ENCODE measurements around the gene MYO5A. TPM values are rescaled to one million over a fixed set of nuclear protein-coding genes. Genes with fewer than 3 reads are reported as not detected.
"Not testable (repeated sequence)": the region's sequence is repeated elsewhere in the genome, so short reads cannot be mapped to it uniquely, and the experiment has no call there.

Gene MYO5A
- total RNA-seq, 1 donor from 2014 or later = 67.8 TPM

DNA sequence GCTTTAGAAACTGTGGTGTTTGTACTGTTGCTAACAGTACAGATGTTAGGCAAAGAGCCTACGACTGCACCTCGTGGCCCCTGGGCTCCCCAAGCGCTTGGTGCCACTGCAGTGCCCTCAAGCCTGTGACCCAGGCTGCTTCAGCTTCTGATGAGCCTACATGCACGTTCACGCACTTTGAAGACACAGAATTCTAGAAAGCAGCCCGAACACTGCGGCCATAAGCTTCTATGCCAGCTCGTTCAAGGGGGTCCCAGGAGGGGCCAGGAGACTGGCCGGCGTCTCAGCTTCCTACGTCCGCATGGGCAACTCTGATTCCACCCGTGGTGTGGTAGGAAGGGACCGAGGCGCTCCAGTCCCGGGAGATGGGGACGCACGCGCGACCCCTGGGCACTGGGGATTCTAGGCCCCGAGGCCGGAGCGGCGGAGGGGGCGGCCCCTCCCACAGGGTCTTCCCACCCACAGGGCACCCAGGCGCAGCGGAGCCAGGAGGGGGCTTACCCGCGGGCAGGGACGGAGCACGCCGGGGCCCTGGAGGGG lies 233.7 kb downstream of the MYO5A start:
- no peak for DNase-seq (ENCODE audit: low spot score)

DNA sequence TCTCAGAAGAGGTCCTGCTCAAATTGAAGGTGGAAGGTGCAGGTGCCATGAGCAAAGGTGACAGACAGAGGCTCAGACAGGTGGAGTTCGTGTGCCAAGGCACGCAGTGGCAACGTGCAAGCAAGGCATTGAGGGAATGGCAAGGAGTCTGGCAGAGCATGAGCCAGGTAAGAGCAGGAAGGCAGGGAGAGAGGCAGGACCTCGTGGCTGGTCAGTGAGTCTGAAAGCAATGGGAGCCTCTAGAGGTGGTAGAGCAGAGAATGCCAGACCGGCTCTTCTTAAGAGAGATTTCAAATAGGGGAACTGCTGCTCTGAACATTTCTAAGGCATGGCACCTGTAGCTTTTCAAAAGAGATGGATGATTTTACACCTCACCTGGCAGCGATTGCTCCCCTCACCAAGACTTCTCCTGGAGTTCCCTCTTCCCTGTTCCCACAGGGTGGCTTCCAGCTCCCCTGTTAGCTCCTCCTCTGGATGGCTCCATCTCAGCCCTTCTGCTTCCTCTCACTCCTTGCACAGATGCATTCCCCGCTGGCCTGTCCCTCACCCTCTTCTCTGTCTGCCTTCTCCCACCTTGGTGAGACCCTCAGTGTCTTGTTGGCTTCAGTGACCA lies 235.8 kb downstream of the MYO5A start:
- DNase-seq (ENCODE audit: low spot score) = no peak

- no peak for DNase-seq (ENCODE audit: low spot score)
Observed at GRCh38 chr15:52291204-52291603, 237.5 kb downstream of the MYO5A start.

DNA sequence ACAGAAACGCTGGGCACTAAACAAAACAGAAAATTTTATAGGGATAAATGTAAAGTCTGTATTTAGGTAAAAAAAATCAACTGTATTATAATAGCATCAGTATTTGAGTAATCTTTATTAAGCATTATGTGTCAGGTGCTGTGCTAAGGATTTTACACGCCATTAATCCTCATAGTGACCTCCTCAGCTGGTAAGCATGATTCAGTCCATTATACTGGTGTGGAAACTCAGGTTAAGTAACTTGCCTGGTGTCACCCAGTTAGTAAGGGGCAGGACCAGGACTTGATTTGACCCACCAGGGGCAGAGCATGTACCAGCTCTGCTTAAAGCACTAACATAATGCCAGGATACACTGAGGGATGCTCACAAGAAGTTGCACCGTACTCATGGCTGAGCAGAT lies 237.9 kb downstream of the MYO5A start:
- DNase-seq (ENCODE audit: low spot score) = no peak

- no peak for DNase-seq (ENCODE audit: low spot score)
Observed at GRCh38 chr15:52290329-52290728, 238.4 kb downstream of the MYO5A start.

- DNase-seq (ENCODE audit: low spot score) = no peak
Observed at GRCh38 chr15:52289629-52290081, 239.0 kb downstream of the MYO5A start.

DNA sequence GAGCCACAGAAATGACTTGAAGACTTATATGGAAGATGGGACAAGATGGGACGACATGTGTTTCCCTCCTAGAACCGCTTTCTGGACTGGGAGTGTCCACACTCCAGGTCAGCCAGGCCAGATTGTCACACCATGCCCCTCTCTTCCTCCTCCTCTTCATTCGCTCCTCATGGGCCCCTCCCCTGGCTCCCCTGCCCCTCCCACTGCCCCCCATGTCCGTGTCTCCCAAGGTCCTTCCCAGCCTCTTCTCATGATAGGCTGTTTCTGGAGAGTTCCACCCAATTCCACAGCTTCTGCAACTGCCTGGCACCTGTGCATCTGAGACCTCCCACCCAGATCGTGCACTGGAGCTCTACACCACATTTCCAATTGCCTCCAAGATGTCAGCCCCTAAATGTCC lies 239.7 kb downstream of the MYO5A start:
- no peak for DNase-seq (ENCODE audit: low spot score)

DNA sequence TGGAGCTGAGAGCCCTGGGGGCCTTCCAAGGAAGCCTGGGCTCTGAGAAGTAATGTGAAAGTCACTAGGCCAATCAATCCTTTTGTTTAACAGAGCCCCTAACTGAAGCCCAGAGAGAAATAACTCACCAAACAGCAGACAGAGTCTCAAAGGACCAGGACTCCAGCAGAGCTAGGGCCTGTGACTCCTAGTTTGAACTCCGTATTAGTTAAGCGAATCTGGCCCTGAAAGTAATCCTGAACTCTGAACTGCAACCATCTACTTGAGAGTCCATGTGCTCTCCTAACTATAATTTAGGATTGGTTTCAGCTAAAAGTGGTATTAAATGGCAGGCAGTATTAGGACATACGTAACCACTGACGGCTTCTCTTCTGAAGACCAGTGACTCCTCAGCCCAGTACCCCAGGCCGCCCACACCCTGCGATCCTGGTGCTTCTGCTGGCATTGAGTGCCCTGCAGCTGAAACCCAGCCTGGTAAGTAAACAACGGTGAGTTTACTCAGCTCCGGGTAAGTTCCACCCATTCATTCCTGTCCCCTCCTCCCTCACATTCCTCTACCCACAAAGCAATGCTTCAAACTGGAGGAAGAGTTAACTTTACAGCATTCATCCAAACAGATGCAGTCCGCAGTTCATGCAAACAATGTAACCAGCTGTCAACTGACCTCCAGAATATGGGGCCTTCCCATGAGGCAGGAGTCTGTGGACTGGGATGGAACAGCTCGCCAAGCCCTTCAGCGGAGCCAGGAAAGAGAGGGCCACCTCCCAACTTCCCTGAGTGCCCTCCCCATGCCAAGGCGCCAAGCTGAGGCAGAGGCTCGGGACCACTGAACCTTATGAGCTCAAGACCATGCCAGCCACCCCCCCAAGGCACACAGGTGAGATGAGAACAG lies 240.4 kb downstream of the MYO5A start:
- DNase-seq (ENCODE audit: low spot score) = no peak

- no peak for DNase-seq (ENCODE audit: low spot score)
Observed at GRCh38 chr15:52287114-52287513, 241.6 kb downstream of the MYO5A start.

DNA sequence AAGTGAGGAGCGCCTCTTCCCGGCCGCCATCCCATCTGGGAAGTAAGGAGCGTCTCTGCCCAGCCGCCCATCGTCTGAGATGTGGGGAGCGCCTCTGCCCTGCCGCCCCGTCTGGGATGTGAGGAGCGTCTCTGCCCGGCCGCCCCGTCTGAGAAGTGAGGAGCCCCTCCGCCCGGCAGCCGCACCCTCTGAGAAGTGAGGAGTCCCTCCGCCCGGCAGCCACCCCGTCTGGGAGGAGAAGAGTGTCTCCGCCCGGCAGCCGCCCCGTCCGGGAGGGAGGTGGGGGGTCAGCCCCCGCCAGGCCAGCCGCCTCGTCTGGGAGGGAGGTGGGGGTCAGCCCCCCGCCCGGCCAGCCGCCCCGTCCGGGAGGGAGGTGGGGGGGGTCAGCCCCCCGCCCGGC lies 242.7 kb downstream of the MYO5A start:
- not testable (repeated sequence) for DNase-seq (ENCODE audit: low spot score)

- no peak for DNase-seq (ENCODE audit: low spot score)
Observed at GRCh38 chr15:52284164-52284563, 244.5 kb downstream of the MYO5A start.

- no peak for DNase-seq (ENCODE audit: low spot score)
Observed at GRCh38 chr15:52283281-52283680, 245.4 kb downstream of the MYO5A start.

GRCh38 chr15:52282418-52282817 lies 246.3 kb downstream of the MYO5A start:
- no peak for DNase-seq (ENCODE audit: low spot score)

DNA sequence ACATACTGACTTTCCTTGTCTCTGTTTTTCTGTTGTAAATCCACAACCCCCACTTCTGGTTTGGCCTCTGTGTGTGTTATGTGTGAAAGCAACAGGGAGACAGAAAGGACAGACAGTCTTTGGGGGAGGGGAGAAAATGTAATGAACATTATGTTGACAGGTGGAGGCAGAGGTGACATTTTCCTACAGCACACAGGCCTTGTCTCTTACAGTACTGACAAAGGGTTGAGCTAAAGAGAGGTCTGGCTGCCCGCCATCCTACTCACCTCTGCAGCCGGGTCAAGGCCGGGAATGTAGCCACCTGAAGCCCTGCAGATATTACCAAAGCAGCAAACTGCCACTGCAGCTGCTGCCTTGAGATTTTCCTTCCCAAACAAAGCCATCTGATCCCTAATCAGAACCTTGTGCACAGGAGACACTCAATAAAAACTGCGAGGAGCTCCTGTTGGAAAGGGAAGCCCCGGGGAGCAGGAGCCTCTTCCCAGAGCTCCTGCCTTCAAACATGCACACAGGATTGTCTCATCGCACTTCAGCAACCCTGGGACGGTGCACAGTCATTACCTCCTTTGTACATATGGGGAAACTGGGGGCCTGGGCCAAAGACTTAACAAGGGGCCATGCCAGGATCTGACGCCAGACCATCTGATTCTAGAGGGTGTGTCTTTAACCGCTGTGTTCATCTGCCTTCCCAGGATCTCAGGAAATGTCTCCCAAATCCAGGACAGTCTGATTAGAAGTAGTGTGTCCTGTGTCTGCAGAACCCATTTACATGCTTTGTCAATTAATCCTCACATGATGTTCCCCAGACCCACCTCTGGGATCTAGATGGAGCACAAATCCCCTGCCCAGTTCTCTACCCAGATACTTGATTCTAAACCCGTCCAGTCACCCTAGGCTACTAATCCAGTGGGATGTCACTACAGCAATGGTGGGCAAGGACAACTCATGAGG lies 247.3 kb downstream of the MYO5A start:
- no peak for DNase-seq (ENCODE audit: low spot score)

- no peak for DNase-seq (ENCODE audit: low spot score)
Observed at GRCh38 chr15:52280326-52281084, 248.2 kb downstream of the MYO5A start.

DNA sequence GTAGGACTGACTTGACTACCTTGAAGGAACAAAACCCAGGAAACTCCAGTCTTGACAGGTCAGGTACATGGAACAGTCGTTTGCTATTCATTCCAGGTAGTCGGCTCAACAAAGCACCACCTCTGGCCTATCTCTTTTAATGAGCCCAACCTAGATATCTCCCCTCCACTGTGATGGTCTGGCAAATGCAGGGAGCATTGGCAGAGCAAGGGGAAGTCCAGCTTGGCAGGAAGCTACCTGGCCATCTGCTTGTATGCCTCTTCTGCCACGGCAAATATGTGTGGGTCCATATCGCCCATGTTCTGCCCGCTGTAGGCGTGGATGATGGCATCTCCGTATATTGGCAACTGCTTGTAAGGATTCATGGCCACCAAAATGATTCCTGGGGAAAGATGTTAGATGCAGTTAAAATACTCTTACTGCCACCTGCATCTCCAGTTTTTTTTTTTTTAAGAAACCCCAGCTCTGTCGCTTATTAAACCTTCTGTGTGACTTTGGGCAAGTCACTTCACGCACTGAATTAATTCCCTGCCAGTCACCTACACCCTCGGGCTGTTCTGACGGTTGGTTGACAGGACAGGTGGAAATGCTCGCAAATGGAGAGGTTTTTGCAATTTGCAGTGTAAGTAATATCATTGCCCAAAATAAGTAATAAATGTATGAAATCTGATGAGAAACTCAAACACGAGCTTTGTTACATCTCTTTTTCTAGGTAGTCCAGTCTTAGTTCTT lies 249.9 kb downstream of the MYO5A start:
- no peak for DNase-seq (ENCODE audit: low spot score)

DNA sequence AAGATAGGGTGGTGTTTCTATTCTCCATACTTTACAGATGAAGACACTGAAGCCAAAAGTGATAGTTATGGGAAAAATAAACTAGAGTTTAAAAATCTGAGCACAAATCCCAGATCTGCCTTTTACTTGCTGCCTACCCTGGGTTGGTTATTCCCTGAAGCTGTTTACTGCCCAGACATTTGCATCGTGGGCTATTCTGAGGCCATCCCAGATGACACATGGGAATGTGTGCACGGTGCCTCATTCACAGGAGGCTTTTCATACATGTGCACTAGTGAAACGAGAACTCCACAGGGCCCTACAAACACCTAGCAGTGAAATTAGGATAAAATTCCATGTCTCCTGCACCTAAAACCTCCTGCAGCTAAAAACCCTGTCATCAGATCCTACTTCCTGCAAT lies 250.5 kb downstream of the MYO5A start:
- no peak for DNase-seq (ENCODE audit: low spot score)

- no peak for DNase-seq (ENCODE audit: low spot score)
Observed at GRCh38 chr15:52277575-52277974, 251.1 kb downstream of the MYO5A start.

DNA sequence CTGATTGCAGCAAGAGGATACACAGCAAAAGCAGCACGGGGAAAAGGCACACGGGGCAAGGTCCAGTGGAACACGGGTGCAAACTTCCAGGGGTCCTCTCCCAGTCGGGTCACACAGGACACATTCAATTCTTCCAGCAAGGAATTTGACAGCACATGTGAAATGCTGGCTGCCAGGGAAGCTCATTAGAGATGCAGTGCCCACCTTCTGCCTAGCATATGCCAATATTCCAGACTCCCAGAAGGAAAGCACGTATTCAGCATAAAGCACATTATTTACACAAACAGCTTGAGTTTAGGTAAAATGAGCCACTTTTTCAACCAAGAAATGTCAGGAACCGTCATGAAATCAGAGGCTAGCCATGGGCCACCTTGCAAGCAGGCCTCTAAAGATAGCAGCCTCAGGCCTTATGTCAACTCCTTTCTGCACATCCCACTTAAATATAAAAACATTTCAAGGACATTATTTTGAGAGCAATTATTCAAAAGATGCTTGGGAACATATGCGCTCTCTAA lies 252.4 kb downstream of the MYO5A start:
- no peak for DNase-seq (ENCODE audit: low spot score)
